Astrocyte (in vitro differentiated cells and primary cell): Measurements from ENCODE around the gene ACYP2.

Source experiments
- EZH2 ChIP-seq: IDR thresholded peaks from 2 replicates; pipeline ENCODE4 v1.6.1; 2012; ENCODE audit warnings: mild to moderate bottlenecking, low read length, inconsistent platforms; ENCODE audit not compliant: insufficient read depth
- TF ChIP-seq, protein P1 (sequence below): IDR thresholded peaks from 2 replicates; pipeline ENCODE4 v1.5.1; 2011; ENCODE audit warnings: low read depth, mild to moderate bottlenecking, inconsistent platforms, low read length, moderate library complexity; ENCODE audit not compliant: insufficient read depth

DNA sequence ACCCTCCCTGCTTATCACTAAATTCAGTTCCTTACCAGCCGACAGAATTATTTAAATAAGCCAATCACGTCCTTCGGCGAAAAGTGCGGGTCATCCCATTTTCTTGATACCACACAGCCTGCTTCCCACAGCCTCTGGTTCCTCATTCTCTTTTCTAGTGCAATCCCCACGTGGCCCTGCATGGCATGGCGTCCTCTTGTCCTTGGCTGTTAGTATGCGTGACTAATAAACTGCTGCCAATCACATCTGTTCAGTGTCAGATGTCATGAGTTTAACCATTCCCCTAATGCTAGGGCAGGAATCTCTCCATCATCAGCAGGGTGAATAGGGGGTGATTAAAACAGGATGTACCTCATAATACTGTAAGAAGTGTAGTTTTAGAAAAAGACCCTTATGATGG is 203.4 kb downstream of the ACYP2 start:
- TF ChIP-seq, protein P1, sequence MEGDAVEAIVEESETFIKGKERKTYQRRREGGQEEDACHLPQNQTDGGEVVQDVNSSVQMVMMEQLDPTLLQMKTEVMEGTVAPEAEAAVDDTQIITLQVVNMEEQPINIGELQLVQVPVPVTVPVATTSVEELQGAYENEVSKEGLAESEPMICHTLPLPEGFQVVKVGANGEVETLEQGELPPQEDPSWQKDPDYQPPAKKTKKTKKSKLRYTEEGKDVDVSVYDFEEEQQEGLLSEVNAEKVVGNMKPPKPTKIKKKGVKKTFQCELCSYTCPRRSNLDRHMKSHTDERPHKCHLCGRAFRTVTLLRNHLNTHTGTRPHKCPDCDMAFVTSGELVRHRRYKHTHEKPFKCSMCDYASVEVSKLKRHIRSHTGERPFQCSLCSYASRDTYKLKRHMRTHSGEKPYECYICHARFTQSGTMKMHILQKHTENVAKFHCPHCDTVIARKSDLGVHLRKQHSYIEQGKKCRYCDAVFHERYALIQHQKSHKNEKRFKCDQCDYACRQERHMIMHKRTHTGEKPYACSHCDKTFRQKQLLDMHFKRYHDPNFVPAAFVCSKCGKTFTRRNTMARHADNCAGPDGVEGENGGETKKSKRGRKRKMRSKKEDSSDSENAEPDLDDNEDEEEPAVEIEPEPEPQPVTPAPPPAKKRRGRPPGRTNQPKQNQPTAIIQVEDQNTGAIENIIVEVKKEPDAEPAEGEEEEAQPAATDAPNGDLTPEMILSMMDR, result no peak
- no peak for TF ChIP-seq EZH2
